ENCODE data around the gene NTRK1.

DNA sequence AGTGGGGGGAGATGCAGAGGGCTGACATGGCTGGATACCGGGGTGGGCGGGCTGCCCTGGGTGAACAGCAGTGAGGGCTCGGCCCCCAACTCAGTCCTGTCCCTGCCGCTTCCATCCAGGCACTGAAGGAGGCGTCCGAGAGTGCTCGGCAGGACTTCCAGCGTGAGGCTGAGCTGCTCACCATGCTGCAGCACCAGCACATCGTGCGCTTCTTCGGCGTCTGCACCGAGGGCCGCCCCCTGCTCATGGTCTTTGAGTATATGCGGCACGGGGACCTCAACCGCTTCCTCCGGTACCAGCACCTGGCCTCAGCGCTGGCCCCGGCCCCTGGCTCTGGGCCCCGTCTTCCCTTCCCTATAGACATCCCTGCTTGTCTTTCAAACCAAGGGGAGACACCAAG lies 15.6 kb downstream of the NTRK1 start:
- TF ChIP-seq, protein P1, sequence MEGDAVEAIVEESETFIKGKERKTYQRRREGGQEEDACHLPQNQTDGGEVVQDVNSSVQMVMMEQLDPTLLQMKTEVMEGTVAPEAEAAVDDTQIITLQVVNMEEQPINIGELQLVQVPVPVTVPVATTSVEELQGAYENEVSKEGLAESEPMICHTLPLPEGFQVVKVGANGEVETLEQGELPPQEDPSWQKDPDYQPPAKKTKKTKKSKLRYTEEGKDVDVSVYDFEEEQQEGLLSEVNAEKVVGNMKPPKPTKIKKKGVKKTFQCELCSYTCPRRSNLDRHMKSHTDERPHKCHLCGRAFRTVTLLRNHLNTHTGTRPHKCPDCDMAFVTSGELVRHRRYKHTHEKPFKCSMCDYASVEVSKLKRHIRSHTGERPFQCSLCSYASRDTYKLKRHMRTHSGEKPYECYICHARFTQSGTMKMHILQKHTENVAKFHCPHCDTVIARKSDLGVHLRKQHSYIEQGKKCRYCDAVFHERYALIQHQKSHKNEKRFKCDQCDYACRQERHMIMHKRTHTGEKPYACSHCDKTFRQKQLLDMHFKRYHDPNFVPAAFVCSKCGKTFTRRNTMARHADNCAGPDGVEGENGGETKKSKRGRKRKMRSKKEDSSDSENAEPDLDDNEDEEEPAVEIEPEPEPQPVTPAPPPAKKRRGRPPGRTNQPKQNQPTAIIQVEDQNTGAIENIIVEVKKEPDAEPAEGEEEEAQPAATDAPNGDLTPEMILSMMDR (IDR thresholded peaks at IDR 0.05; ENCODE audit: low read depth, low read length, missing input control) = no peak
- TF ChIP-seq, protein P2, sequence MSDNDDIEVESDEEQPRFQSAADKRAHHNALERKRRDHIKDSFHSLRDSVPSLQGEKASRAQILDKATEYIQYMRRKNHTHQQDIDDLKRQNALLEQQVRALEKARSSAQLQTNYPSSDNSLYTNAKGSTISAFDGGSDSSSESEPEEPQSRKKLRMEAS (IDR thresholded peaks at IDR 0.05) = no peak
- TF ChIP-seq TAF1 (conservative IDR thresholded peaks at IDR 0.05) = no peak
- no peak for TF ChIP-seq SP1 (IDR thresholded peaks at IDR 0.05)
- TF ChIP-seq, protein P3, sequence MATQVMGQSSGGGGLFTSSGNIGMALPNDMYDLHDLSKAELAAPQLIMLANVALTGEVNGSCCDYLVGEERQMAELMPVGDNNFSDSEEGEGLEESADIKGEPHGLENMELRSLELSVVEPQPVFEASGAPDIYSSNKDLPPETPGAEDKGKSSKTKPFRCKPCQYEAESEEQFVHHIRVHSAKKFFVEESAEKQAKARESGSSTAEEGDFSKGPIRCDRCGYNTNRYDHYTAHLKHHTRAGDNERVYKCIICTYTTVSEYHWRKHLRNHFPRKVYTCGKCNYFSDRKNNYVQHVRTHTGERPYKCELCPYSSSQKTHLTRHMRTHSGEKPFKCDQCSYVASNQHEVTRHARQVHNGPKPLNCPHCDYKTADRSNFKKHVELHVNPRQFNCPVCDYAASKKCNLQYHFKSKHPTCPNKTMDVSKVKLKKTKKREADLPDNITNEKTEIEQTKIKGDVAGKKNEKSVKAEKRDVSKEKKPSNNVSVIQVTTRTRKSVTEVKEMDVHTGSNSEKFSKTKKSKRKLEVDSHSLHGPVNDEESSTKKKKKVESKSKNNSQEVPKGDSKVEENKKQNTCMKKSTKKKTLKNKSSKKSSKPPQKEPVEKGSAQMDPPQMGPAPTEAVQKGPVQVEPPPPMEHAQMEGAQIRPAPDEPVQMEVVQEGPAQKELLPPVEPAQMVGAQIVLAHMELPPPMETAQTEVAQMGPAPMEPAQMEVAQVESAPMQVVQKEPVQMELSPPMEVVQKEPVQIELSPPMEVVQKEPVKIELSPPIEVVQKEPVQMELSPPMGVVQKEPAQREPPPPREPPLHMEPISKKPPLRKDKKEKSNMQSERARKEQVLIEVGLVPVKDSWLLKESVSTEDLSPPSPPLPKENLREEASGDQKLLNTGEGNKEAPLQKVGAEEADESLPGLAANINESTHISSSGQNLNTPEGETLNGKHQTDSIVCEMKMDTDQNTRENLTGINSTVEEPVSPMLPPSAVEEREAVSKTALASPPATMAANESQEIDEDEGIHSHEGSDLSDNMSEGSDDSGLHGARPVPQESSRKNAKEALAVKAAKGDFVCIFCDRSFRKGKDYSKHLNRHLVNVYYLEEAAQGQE (IDR thresholded peaks at IDR 0.05) = no peak
- TF ChIP-seq JUND (IDR thresholded peaks at IDR 0.05) = no peak
- TF ChIP-seq EGR1 (IDR thresholded peaks at IDR 0.05; ENCODE audit: low read depth in 2 of 2) = no peak
- no peak for TF ChIP-seq YY1 (IDR thresholded peaks at IDR 0.05)
- no peak for TF ChIP-seq RAD21 (IDR thresholded peaks at IDR 0.05)
- no peak for TF ChIP-seq RXRA (IDR thresholded peaks at IDR 0.05)
- TF ChIP-seq GABPA (IDR thresholded peaks at IDR 0.05 in 1 of 2, conservative IDR thresholded peaks at IDR 0.05 in 1 of 2) = no peak
- no peak for TF ChIP-seq HNF4A (conservative IDR thresholded peaks at IDR 0.05)
- TF ChIP-seq FOXA1 (IDR thresholded peaks at IDR 0.05) = no peak

All from liver (tissue), 3 donors.